Activated naive CD8-positive, alpha-beta T cell treated with anti-CD3 and anti-CD28 coated beads for 36 hours (primary cell): ENCODE measurements around the gene CCDC180. TPM values are rescaled to one million over a fixed set of nuclear protein-coding genes. Genes with fewer than 3 reads are reported as not detected.
"Not testable (repeated sequence)": the region's sequence is repeated elsewhere in the genome, so short reads cannot be mapped to it uniquely, and the experiment has no call there.

Experiments
- DNase-seq: peaks from one replicate; pipeline ENCODE4 v3.0.0; 2021
- H3K27ac Mint-ChIP-seq: one replicate; pipeline ENCODE4 v1.8.0; 2022; ENCODE audit warnings: mild to moderate bottlenecking, moderate library complexity, mixed read lengths
- H3K27me3 Mint-ChIP-seq: one replicate; pipeline ENCODE4 v1.8.0; 2022; ENCODE audit warnings: mild to moderate bottlenecking, mixed read lengths
- H3K36me3 Mint-ChIP-seq: one replicate; pipeline ENCODE4 v1.8.0; 2021; ENCODE audit warnings: mild to moderate bottlenecking, mixed read lengths
- H3K4me1 Mint-ChIP-seq: one replicate; pipeline ENCODE4 v1.8.0; 2021; ENCODE audit warnings: mixed read lengths
- H3K4me3 Mint-ChIP-seq: one replicate; pipeline ENCODE4 v1.8.0; 2022; ENCODE audit warnings: mild to moderate bottlenecking, moderate library complexity, mixed read lengths
- H3K9me3 Mint-ChIP-seq: one replicate; pipeline ENCODE4 v1.8.0; 2022; ENCODE audit warnings: mixed read lengths
- total RNA-seq, 2 experiments: library from RNA; stranded (reverse); gene quantifications; one replicate each; pipeline ENCODE4 v1.2.3, GENCODE V29; 2021

Gene CCDC180
- total RNA-seq, 2 experiments from 2014 or later: 0.54 to 1.3 TPM

- no peak overlapping the region for H3K27ac Mint-ChIP-seq
- peaks cover 10% of the 10 kb centered on the region for H3K36me3 Mint-ChIP-seq
- H3K4me3 Mint-ChIP-seq: no peak overlapping the region
- no peaks in the 10 kb centered on the region for H3K9me3 Mint-ChIP-seq
- peaks cover 9% of the 10 kb centered on the region for H3K4me1 Mint-ChIP-seq
- no peaks in the 10 kb centered on the region for H3K27me3 Mint-ChIP-seq
- no peak for DNase-seq
Measured at GRCh38 chr9:97319395-97319794, 11.9 kb downstream of the CCDC180 start.

GRCh38 chr9:97320080-97320642 lies 12.7 kb downstream of the CCDC180 start:
- Mint-ChIP-seq H3K27ac (no peak overlapping the region), H3K4me3 (no peak overlapping the region), H3K36me3 (peaks cover 10% of the 10 kb centered on the region), H3K9me3 (no peaks in the 10 kb centered on the region), H3K27me3 (no peaks in the 10 kb centered on the region), H3K4me1 (peaks cover 9% of the 10 kb centered on the region)
- DNase-seq: no peak

- H3K4me3 Mint-ChIP-seq: no peak overlapping the region
- H3K36me3 Mint-ChIP-seq: peaks cover 8% of the 10 kb centered on the region
- peaks cover 9% of the 10 kb centered on the region for H3K4me1 Mint-ChIP-seq
- no peaks in the 10 kb centered on the region for H3K27me3 Mint-ChIP-seq
- no peak overlapping the region for H3K27ac Mint-ChIP-seq
- H3K9me3 Mint-ChIP-seq: no peaks in the 10 kb centered on the region
- no peak for DNase-seq
Measured at GRCh38 chr9:97321251-97321650, 13.8 kb downstream of the CCDC180 start.

GRCh38 chr9:97321691-97322090 lies 14.2 kb downstream of the CCDC180 start:
- Mint-ChIP-seq H3K27ac (no peak overlapping the region), H3K4me3 (no peak overlapping the region), H3K27me3 (no peaks in the 10 kb centered on the region), H3K36me3 (peaks cover 8% of the 10 kb centered on the region), H3K9me3 (no peaks in the 10 kb centered on the region), H3K4me1 (peaks cover 9% of the 10 kb centered on the region)
- no peak for DNase-seq

GRCh38 chr9:97322105-97322504 lies 14.6 kb downstream of the CCDC180 start:
- no peak for DNase-seq
- no peaks in the 10 kb centered on the region for H3K27me3 Mint-ChIP-seq
- H3K9me3 Mint-ChIP-seq: no peaks in the 10 kb centered on the region
- H3K27ac Mint-ChIP-seq: no peak overlapping the region
- H3K4me3 Mint-ChIP-seq: no peak overlapping the region
- peaks cover 8% of the 10 kb centered on the region for H3K36me3 Mint-ChIP-seq
- H3K4me1 Mint-ChIP-seq: peaks cover 9% of the 10 kb centered on the region

- H3K4me1 Mint-ChIP-seq: no peaks in the 10 kb centered on the region
Measured at GRCh38 chr9:97324954-97325353, 17.5 kb downstream of the CCDC180 start.

GRCh38 chr9:97327562-97327961 lies 20.1 kb downstream of the CCDC180 start:
- no peak overlapping the region for H3K27ac Mint-ChIP-seq
- H3K27me3 Mint-ChIP-seq: no peaks in the 10 kb centered on the region
- peaks cover 18% of the 10 kb centered on the region for H3K36me3 Mint-ChIP-seq
- H3K9me3 Mint-ChIP-seq: peaks cover 2% of the 10 kb centered on the region
- H3K4me3 Mint-ChIP-seq: no peak overlapping the region
- H3K4me1 Mint-ChIP-seq: no peaks in the 10 kb centered on the region
- DNase-seq: no peak

More at GRCh38 chr9:97324954-97325353, 17.5 kb downstream of the CCDC180 start:
- peaks cover 9% of the 10 kb centered on the region for H3K36me3 Mint-ChIP-seq
- H3K9me3 Mint-ChIP-seq: no peaks in the 10 kb centered on the region
- H3K27ac Mint-ChIP-seq: no peak overlapping the region
- no peaks in the 10 kb centered on the region for H3K27me3 Mint-ChIP-seq
- no peak overlapping the region for H3K4me3 Mint-ChIP-seq
- no peak for DNase-seq

- no peak overlapping the region for H3K27ac Mint-ChIP-seq
- H3K36me3 Mint-ChIP-seq: peaks cover 42% of the 10 kb centered on the region
- no peak for DNase-seq
- no peak overlapping the region for H3K4me3 Mint-ChIP-seq
- no peaks in the 10 kb centered on the region for H3K27me3 Mint-ChIP-seq
- H3K9me3 Mint-ChIP-seq: peaks cover 11% of the 10 kb centered on the region
- no peaks in the 10 kb centered on the region for H3K4me1 Mint-ChIP-seq
Measured at GRCh38 chr9:97332993-97333392, 25.5 kb downstream of the CCDC180 start.

GRCh38 chr9:97335622-97336021 lies 28.2 kb downstream of the CCDC180 start:
- H3K4me1 Mint-ChIP-seq, H3K4me3 Mint-ChIP-seq, H3K27me3 Mint-ChIP-seq, DNase-seq, H3K27ac Mint-ChIP-seq: not testable (repeated sequence)
- H3K9me3 Mint-ChIP-seq: peaks cover 20% of the 10 kb centered on the region
- H3K36me3 Mint-ChIP-seq: peaks cover 53% of the 10 kb centered on the region

GRCh38 chr9:97348871-97349270 lies 41.4 kb downstream of the CCDC180 start:
- no peak overlapping the region for H3K27ac Mint-ChIP-seq
- H3K36me3 Mint-ChIP-seq: peaks cover 10% of the 10 kb centered on the region
- H3K4me3 Mint-ChIP-seq: no peak overlapping the region
- no peak for DNase-seq
- no peaks in the 10 kb centered on the region for H3K27me3 Mint-ChIP-seq
- H3K9me3 Mint-ChIP-seq: no peaks in the 10 kb centered on the region
- no peaks in the 10 kb centered on the region for H3K4me1 Mint-ChIP-seq

- Mint-ChIP-seq H3K9me3 (no peaks in the 10 kb centered on the region), H3K4me3 (no peak overlapping the region), H3K27ac (no peak overlapping the region), H3K27me3 (no peaks in the 10 kb centered on the region), H3K4me1 (no peaks in the 10 kb centered on the region), H3K36me3 (peaks cover 5% of the 10 kb centered on the region)
- DNase-seq: no peak
Measured at GRCh38 chr9:97349400-97349799, 41.9 kb downstream of the CCDC180 start.

- H3K27me3 Mint-ChIP-seq: no peaks in the 10 kb centered on the region
- H3K36me3 Mint-ChIP-seq: peaks cover 2% of the 10 kb centered on the region
- H3K4me1 Mint-ChIP-seq: no peaks in the 10 kb centered on the region
- no peak for DNase-seq
- H3K4me3 Mint-ChIP-seq: no peak overlapping the region
- no peak overlapping the region for H3K27ac Mint-ChIP-seq
- no peaks in the 10 kb centered on the region for H3K9me3 Mint-ChIP-seq
Measured at GRCh38 chr9:97354637-97355036, 47.2 kb downstream of the CCDC180 start.

- no peaks in the 10 kb centered on the region for H3K27me3 Mint-ChIP-seq
- no peak overlapping the region for H3K4me3 Mint-ChIP-seq
- H3K36me3 Mint-ChIP-seq: no peaks in the 10 kb centered on the region
- no peak overlapping the region for H3K27ac Mint-ChIP-seq
- no peaks in the 10 kb centered on the region for H3K9me3 Mint-ChIP-seq
- DNase-seq: no peak
- no peaks in the 10 kb centered on the region for H3K4me1 Mint-ChIP-seq
Measured at GRCh38 chr9:97357056-97357455, 49.6 kb downstream of the CCDC180 start.

Other genes starting within 250 kb of the CCDC180 start
- gene TDRD7, start 104.4 kb downstream of the CCDC180 start, total RNA-seq: 1 to 10 TPM; 4.1 to 4.5 TPM
- gene TMOD1, start 194.0 kb downstream of the CCDC180 start, total RNA-seq: 1 to 10 TPM; 1.2 to 1.5 TPM